ENCODE measurements around the gene YWHAH. TPM values are rescaled to one million over a fixed set of nuclear protein-coding genes. Genes with fewer than 3 reads are reported as not detected.

Gene YWHAH
- total and polyA plus RNA-seq, 9 of the 15 experiments (the other 6 are each of a cell fraction or from before 2014, with no cell fraction given) = 32.0 to 177 (median 114) TPM

DNA sequence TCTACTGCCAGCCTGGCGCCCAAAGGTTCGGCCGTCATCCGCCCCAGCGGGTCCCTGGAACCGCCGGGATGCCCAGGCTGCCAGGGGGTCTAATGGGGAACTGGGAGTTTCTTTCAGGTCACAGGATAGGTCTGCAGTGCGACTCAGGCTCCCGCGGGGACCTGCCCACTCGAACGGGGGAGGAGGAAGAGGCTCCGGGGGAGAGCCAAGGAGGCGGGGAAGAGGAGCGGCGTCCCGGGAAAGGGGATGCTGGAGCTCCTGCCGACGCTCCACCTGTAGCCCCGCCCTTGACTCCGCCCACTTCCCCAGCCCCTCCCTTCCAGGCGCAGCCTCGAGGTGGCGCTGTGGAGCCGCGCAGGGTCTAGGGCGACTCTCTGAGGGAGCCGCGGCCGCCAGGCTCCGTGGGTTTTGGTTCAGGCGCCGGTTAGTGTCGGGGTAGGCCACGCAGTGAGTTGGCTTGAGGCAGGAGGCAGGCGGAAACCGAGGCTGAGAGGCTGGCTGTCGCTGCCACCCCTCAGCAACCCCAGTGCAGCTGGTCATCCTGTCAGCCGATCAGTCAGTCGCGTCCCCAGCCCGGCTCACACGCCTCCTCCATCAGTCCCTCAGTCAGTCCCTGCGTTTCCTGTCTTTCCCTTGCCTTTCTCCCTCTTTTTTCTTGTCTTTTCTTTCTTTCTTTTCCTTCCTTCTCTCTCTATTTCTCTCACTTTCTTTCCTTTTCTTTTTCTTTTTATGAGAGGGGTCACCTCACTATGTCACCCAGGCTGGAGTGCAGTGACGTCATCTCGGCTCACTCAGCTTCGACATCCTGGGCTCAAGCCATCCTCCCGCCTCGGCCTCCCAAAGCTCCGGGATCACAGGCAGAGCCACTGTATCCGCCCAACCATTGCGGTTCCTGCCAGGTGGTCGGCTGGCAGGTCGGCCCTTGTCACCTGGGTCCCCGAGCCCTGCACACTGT lies 26.4 kb downstream of the YWHAH start (continued):
- TF ChIP-seq, protein P1, sequence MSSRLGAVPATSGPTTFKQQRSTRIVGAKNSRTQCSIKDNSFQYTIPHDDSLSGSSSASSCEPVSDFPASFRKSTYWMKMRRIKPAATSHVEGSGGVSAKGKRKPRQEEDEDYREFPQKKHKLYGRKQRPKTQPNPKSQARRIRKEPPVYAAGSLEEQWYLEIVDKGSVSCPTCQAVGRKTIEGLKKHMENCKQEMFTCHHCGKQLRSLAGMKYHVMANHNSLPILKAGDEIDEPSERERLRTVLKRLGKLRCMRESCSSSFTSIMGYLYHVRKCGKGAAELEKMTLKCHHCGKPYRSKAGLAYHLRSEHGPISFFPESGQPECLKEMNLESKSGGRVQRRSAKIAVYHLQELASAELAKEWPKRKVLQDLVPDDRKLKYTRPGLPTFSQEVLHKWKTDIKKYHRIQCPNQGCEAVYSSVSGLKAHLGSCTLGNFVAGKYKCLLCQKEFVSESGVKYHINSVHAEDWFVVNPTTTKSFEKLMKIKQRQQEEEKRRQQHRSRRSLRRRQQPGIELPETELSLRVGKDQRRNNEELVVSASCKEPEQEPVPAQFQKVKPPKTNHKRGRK (tag; IDR thresholded peaks at IDR 0.05) = peak; percentile 93
- TF ChIP-seq CTBP1 (IDR thresholded peaks at IDR 0.05; ENCODE audit: borderline replicate concordance) (peak; percentile 87), ZNF3 (CRISPR knock-in tag; IDR thresholded peaks at IDR 0.05) (no peak), ARHGAP35 (IDR thresholded peaks at IDR 0.05; ENCODE audit: partially characterized antibody) (peak; percentile 53), CSDE1 (IDR thresholded peaks at IDR 0.05) (0 out of 4 replicates have a peak, but pooled peaks of 1 of the 2 experiments have one; percentile 52), GABPB1 (CRISPR knock-in tag; IDR thresholded peaks at IDR 0.05) (peak; percentile 37; the same call in 1 of the 2 replicates), HLTF (IDR thresholded peaks at IDR 0.05) (0 out of 2 replicates have a peak, but pooled peaks have one; percentile 14), ZKSCAN8 (CRISPR knock-in tag; IDR thresholded peaks at IDR 0.05) (no peak), ZNF384 (IDR thresholded peaks at IDR 0.05; ENCODE audit: low read depth, low read length) (no peak), NFIC (IDR thresholded peaks at IDR 0.05) (no peak), ZEB2 (IDR thresholded peaks at IDR 0.05) (peak; percentile 81), SP1 (CRISPR knock-in tag; IDR thresholded peaks at IDR 0.05) (peak; percentile 75), ZNF311 (CRISPR knock-in tag; IDR thresholded peaks at IDR 0.05) (no peak), TEAD1 (CRISPR knock-in tag; IDR thresholded peaks at IDR 0.05) (no peak), BHLHE40 (IDR thresholded peaks at IDR 0.05; ENCODE audit: low read length) (no peak), MTA1 (IDR thresholded peaks at IDR 0.05; ENCODE audit: borderline replicate concordance) (0 out of 2 replicates have a peak, but pooled peaks have one; percentile 35), NEUROD1 (IDR thresholded peaks at IDR 0.05; ENCODE audit: borderline replicate concordance, low read depth, low read length, partially characterized antibody) (no peak), ZNF224 (CRISPR knock-in tag; IDR thresholded peaks at IDR 0.05) (no peak), POLR2G (IDR thresholded peaks at IDR 0.05; ENCODE audit: low read depth, low read length) (peak; percentile 61)
- TF ChIP-seq, protein P2, sequence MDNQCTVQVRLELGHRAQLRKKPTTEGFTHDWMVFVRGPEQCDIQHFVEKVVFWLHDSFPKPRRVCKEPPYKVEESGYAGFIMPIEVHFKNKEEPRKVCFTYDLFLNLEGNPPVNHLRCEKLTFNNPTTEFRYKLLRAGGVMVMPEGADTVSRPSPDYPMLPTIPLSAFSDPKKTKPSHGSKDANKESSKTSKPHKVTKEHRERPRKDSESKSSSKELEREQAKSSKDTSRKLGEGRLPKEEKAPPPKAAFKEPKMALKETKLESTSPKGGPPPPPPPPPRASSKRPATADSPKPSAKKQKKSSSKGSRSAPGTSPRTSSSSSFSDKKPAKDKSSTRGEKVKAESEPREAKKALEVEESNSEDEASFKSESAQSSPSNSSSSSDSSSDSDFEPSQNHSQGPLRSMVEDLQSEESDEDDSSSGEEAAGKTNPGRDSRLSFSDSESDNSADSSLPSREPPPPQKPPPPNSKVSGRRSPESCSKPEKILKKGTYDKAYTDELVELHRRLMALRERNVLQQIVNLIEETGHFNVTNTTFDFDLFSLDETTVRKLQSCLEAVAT (IDR thresholded peaks at IDR 0.05) = peak in 1 of 2 experiments; percentile 49; a peak in 2 of 4 replicates
- TF ChIP-seq, protein P3, sequence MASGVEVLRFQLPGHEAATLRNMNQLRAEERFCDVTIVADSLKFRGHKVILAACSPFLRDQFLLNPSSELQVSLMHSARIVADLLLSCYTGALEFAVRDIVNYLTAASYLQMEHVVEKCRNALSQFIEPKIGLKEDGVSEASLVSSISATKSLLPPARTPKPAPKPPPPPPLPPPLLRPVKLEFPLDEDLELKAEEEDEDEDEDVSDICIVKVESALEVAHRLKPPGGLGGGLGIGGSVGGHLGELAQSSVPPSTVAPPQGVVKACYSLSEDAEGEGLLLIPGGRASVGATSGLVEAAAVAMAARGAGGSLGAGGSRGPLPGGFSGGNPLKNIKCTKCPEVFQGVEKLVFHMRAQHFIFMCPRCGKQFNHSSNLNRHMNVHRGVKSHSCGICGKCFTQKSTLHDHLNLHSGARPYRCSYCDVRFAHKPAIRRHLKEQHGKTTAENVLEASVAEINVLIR (CRISPR knock-in tag; IDR thresholded peaks at IDR 0.05) = no peak
- TF ChIP-seq, protein P4, sequence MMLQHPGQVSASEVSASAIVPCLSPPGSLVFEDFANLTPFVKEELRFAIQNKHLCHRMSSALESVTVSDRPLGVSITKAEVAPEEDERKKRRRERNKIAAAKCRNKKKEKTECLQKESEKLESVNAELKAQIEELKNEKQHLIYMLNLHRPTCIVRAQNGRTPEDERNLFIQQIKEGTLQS (IDR thresholded peaks at IDR 0.05) = peak; percentile 95
- TF ChIP-seq, protein P4 (CRISPR knock-in tag; conservative IDR thresholded peaks at IDR 0.05) = no peak
- TF ChIP-seq, protein P5, sequence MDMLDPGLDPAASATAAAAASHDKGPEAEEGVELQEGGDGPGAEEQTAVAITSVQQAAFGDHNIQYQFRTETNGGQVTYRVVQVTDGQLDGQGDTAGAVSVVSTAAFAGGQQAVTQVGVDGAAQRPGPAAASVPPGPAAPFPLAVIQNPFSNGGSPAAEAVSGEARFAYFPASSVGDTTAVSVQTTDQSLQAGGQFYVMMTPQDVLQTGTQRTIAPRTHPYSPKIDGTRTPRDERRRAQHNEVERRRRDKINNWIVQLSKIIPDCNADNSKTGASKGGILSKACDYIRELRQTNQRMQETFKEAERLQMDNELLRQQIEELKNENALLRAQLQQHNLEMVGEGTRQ (CRISPR knock-in tag; IDR thresholded peaks at IDR 0.05) = no peak
